H1 (cell line): ENCODE measurements around the gene WRAP53. TPM values are rescaled to one million over a fixed set of nuclear protein-coding genes. Genes with fewer than 3 reads are reported as not detected.

ENCODE experiments used
- BACH1 ChIP-seq: IDR thresholded peaks from 2 replicates; pipeline ENCODE4 v1.6.1; 2012; ENCODE audit warnings: low read length, improper control_type of control experiment
- CBX8 ChIP-seq: fragments of 300-800, 300-1000 bp; sonication (generic); IDR thresholded peaks from 2 replicates; pipeline ENCODE4 v1.7.1; 2016; ENCODE audit warnings: low read depth, low read length, borderline replicate concordance
- CHD1 ChIP-seq: IDR thresholded peaks from 2 replicates; pipeline ENCODE4 v1.6.1; 2012; ENCODE audit warnings: low read depth, low read length, improper control_type of control experiment
- CHD7 ChIP-seq: fragments of 300-600 bp; sonication (generic); IDR thresholded peaks from 2 replicates; pipeline ENCODE4 v1.7.1; 2012; ENCODE audit warnings: low read length, moderate library complexity, mild to moderate bottlenecking, inconsistent platforms; ENCODE audit not compliant: insufficient replicate concordance
- MAX ChIP-seq: IDR thresholded peaks from 2 replicates; pipeline ENCODE4 v1.6.1; 2012; ENCODE audit warnings: inconsistent platforms
- POLR2AphosphoS5 ChIP-seq: IDR thresholded peaks from 2 replicates; pipeline ENCODE4 v1.6.1; 2011; ENCODE audit warnings: low read depth, low read length
- SRF ChIP-seq: IDR thresholded peaks from 2 replicates; pipeline ENCODE4 v1.6.1; 2011; ENCODE audit warnings: mild to moderate bottlenecking, low read depth, low read length, moderate library complexity
- TAF1 ChIP-seq: IDR thresholded peaks from 2 replicates; pipeline ENCODE4 v1.6.1; 2011; ENCODE audit warnings: mild to moderate bottlenecking, low read depth, low read length
- TCF12 ChIP-seq: IDR thresholded peaks from 2 replicates; pipeline ENCODE4 v1.6.1; 2011; ENCODE audit warnings: low read depth, mild to moderate bottlenecking, low read length
- USF2 ChIP-seq: IDR thresholded peaks from 2 replicates; pipeline ENCODE4 v1.6.1; 2011; ENCODE audit warnings: low read length, improper control_type of control experiment
- polyA plus RNA-seq, 7 experiments: library from polyadenylated mRNA; depleted of rRNA in 3 of 7; stranded (reverse) in 5 of 7; unstranded in 2 of 7; fragments of >200 nt in 5 of 7; fragments of 200-250 nt in 2 of 7; gene quantifications; 1 replicate in 5 of 7; 2 replicates in 1 of 7; 4 replicates in 1 of 7; pipeline versions ENCODE4 v1.2.1 to v1.2.3, GENCODE V29; 2011 to 2013; ENCODE audit warnings: missing spikeins in 2 of 7, mixed read lengths in 2 of 7
- total RNA-seq: library from RNA; stranded (reverse); fragmentation: NEBNext Ultra II Directional; extraction: Animal tissue kit (Norgen Biotek cat#: 25700); gene quantifications from 2 replicates; pipeline ENCODE4 v1.2.1, GENCODE V29; 2021

Gene WRAP53
- total and polyA plus RNA-seq, 2 of the 8 experiments (the other 6 are each of a cell fraction or from before 2014, with no cell fraction given): 29.2 to 30.1 TPM

- TF ChIP-seq CHD7: no peak
- no peak for TF ChIP-seq POLR2AphosphoS5
- TF ChIP-seq BACH1: no peak
- TF ChIP-seq MAX: no peak
- no peak for TF ChIP-seq TAF1
- TF ChIP-seq SRF: no peak
- no peak for TF ChIP-seq TCF12
- no peak for TF ChIP-seq CHD1
- no peak for TF ChIP-seq CBX8
- TF ChIP-seq USF2: no peak
- TF ChIP-seq, all 59 proteins: peak for 0
Measured at GRCh38 chr17:7740481-7741001, 52.3 kb downstream of the WRAP53 start (continued).
